ENCODE results near the gene SLC26A4. TPM values are rescaled to one million over a fixed set of nuclear protein-coding genes. Genes with fewer than 3 reads are reported as not detected.

SLC26A4 gene
- total RNA-seq, 1 experiment from 2014 or later = not detected

DNA sequence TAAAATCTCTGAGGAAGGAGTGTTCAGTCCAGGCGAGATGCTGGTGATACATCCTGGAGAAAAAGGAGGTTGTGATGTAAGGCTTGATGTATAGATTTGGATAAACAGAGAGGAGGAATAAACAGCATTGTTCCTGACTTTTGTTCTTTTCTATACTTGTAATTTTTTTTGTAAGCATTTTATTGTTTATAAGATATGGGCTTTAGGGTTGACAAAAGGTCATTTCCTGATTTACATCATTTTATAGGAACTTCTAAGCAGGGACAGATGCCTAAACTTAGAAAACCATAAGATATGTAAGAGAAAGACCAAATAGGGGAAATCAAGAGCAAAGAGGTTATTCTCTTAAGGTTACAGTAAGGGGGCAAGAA lies 16.7 kb upstream of the SLC26A4 start:
- POLR2A ChIA-PET (ENCODE audit: unreplicated experiment) = no interaction called here
- no TSS peak for BruUV-seq (replicated peaks)
- Histone ChIP-seq H3K79me2 (ENCODE audit: low read length) (no peaks in the 10 kb centered on the region), H3F3A (ENCODE audit: low read length, unreplicated experiment) (no peaks in the 10 kb centered on the region), H3K36me3 (ENCODE audit: low read depth, low read length) (no peaks in the 10 kb centered on the region), H2AFZ (ENCODE audit: low read length) (no peak overlapping the region), H3K9ac (ENCODE audit: low read length) (no peak overlapping the region), H3K9me3 (ENCODE audit: low read length) (no peaks in the 10 kb centered on the region), H3K4me3 (ENCODE audit: low read length) (no peak overlapping the region), H3K27me3 (ENCODE audit: low read length) (no peaks in the 10 kb centered on the region), H4K20me1 (ENCODE audit: low read length) (no peaks in the 10 kb centered on the region), H3K27ac (ENCODE audit: low read length) (no peak overlapping the region), H3K9me2 (replicated peaks; ENCODE audit: low read length) (no peaks in the 10 kb centered on the region), H3K4me2 (ENCODE audit: low read length) (no peak overlapping the region), H3K4me1 (ENCODE audit: insufficient read depth, low read length) (no peaks in the 10 kb centered on the region)
- TF ChIP-seq EZH2 (IDR thresholded peaks at IDR 0.05; ENCODE audit: low read length, unreplicated experiment) (no peak), EZH2phosphoT487 (IDR thresholded peaks at IDR 0.05; ENCODE audit: borderline replicate concordance, low read length) (no peak)
- TF ChIP-seq, protein P1, sequence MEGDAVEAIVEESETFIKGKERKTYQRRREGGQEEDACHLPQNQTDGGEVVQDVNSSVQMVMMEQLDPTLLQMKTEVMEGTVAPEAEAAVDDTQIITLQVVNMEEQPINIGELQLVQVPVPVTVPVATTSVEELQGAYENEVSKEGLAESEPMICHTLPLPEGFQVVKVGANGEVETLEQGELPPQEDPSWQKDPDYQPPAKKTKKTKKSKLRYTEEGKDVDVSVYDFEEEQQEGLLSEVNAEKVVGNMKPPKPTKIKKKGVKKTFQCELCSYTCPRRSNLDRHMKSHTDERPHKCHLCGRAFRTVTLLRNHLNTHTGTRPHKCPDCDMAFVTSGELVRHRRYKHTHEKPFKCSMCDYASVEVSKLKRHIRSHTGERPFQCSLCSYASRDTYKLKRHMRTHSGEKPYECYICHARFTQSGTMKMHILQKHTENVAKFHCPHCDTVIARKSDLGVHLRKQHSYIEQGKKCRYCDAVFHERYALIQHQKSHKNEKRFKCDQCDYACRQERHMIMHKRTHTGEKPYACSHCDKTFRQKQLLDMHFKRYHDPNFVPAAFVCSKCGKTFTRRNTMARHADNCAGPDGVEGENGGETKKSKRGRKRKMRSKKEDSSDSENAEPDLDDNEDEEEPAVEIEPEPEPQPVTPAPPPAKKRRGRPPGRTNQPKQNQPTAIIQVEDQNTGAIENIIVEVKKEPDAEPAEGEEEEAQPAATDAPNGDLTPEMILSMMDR (conservative IDR thresholded peaks at IDR 0.05; ENCODE audit: low read depth, low read length) = no peak
- ATAC-seq = no peak
- intact Hi-C loops (cut with micrococcal nuclease) = no loop called here
- CTCF ChIA-PET = no interaction called here
- no peak for DNase-seq

DNA sequence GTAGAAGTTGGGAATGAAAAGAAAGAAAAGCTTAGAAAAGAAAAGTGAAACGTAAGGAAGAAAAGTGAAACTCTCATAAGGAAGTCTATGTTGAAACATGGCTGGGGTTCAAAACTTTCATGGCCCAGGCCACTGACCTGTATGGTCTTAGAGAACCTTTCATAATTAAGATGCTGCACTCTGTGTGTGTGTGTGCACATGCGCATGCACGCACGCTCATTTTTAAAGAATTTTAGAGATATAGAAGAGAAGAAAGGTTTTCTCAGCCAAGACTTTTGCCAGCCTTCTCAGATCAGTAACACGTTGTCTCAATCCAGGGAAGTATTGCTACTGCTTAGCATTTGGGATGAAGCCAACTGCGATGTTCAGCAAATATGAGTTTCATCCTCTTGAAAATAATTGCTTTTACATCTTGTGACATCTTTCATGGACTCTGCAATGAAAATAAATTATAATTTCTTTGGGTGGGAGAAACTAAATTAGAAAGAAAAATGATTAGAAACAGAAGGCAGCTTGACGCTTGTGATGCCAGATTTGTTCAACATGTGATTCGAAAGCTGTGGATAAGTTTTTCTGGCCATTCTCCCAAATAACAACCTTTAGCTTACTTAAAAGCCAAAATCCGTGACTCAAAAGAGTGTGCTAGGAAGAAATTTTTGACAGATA lies 16.2 kb upstream of the SLC26A4 start:
- TF ChIP-seq, protein P1 (conservative IDR thresholded peaks at IDR 0.05; ENCODE audit: low read depth, low read length) = no peak
- TF ChIP-seq EZH2phosphoT487 (IDR thresholded peaks at IDR 0.05; ENCODE audit: borderline replicate concordance, low read length) (no peak), EZH2 (IDR thresholded peaks at IDR 0.05; ENCODE audit: low read length, unreplicated experiment) (no peak)
- no peaks in the 10 kb centered on the region for H3K27me3 ChIP-seq (ENCODE audit: low read length)
- H3K9ac ChIP-seq (ENCODE audit: low read length) = no peak overlapping the region
- no peaks in the 10 kb centered on the region for H3K9me2 ChIP-seq (replicated peaks; ENCODE audit: low read length)
- H4K20me1 ChIP-seq (ENCODE audit: low read length) = no peaks in the 10 kb centered on the region
- no peaks in the 10 kb centered on the region for H3K4me1 ChIP-seq (ENCODE audit: insufficient read depth, low read length)
- no peaks in the 10 kb centered on the region for H3K9me3 ChIP-seq (ENCODE audit: low read length)
- POLR2A ChIA-PET (ENCODE audit: unreplicated experiment) = no interaction called here
- H3F3A ChIP-seq (ENCODE audit: low read length, unreplicated experiment) = no peaks in the 10 kb centered on the region
- no peak for ATAC-seq
- CTCF ChIA-PET = no interaction called here
- H3K27ac ChIP-seq (ENCODE audit: low read length) = no peak overlapping the region
- H2AFZ ChIP-seq (ENCODE audit: low read length) = no peak overlapping the region
- DNase-seq = no peak
- no peaks in the 10 kb centered on the region for H3K36me3 ChIP-seq (ENCODE audit: low read depth, low read length)
- intact Hi-C loops (cut with micrococcal nuclease) = no loop called here
- no peak overlapping the region for H3K4me2 ChIP-seq (ENCODE audit: low read length)
- no peak overlapping the region for H3K4me3 ChIP-seq (ENCODE audit: low read length)
- H3K79me2 ChIP-seq (ENCODE audit: low read length) = no peaks in the 10 kb centered on the region
- BruUV-seq (replicated peaks) = no TSS peak

DNA sequence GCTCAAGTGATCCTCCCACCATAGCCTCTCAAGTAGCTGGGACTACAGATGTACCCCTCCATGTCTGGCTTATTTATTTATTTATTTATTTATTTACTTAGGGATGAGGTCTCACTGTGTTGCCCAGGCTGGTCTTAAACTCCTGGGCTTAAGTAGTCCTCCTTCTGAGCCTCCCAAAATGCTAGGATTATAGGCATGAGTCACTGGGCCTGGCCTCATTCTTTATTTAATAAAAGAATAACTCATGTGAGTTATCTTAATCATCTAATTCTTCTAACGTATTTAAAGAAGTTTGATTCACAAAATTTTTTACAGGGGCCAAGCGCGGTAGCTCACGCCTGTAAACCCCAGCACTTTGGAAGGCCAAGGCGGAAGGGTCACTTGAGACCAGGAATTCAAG lies 8.0 kb upstream of the SLC26A4 start:
- intact Hi-C loops (cut with micrococcal nuclease) = no loop called here
- CTCF ChIA-PET = no interaction called here
- no peaks in the 10 kb centered on the region for H3K9me2 ChIP-seq (replicated peaks; ENCODE audit: low read length)
- ATAC-seq = peak; percentile 88
- no TSS peak for BruUV-seq (replicated peaks)
- no peak overlapping the region for H3K27ac ChIP-seq (ENCODE audit: low read length)
- H3F3A ChIP-seq (ENCODE audit: low read length, unreplicated experiment) = no peaks in the 10 kb centered on the region
- H3K79me2 ChIP-seq (ENCODE audit: low read length) = no peaks in the 10 kb centered on the region
- H3K4me3 ChIP-seq (ENCODE audit: low read length) = no peak overlapping the region
- H3K9ac ChIP-seq (ENCODE audit: low read length) = no peak overlapping the region
- H3K4me2 ChIP-seq (ENCODE audit: low read length) = no peak overlapping the region
- H2AFZ ChIP-seq (ENCODE audit: low read length) = no peak overlapping the region
- POLR2A ChIA-PET (ENCODE audit: unreplicated experiment) = no interaction called here
- H3K4me1 ChIP-seq (ENCODE audit: insufficient read depth, low read length) = no peaks in the 10 kb centered on the region
- TF ChIP-seq EZH2phosphoT487 (IDR thresholded peaks at IDR 0.05; ENCODE audit: borderline replicate concordance, low read length) (no peak), EZH2 (IDR thresholded peaks at IDR 0.05; ENCODE audit: low read length, unreplicated experiment) (no peak)
- TF ChIP-seq, protein P1 (conservative IDR thresholded peaks at IDR 0.05; ENCODE audit: low read depth, low read length) = no peak
- no peaks in the 10 kb centered on the region for H4K20me1 ChIP-seq (ENCODE audit: low read length)
- no peaks in the 10 kb centered on the region for H3K36me3 ChIP-seq (ENCODE audit: low read depth, low read length)
- no peaks in the 10 kb centered on the region for H3K9me3 ChIP-seq (ENCODE audit: low read length)
- H3K27me3 ChIP-seq (ENCODE audit: low read length) = no peaks in the 10 kb centered on the region
- DNase-seq = peak; percentile 59
